ENCODE results near the gene WDTC1. TPM values are rescaled to one million over a fixed set of nuclear protein-coding genes. Genes with fewer than 3 reads are reported as not detected.

Gene WDTC1
- total RNA-seq, 4 donors from 2014 or later = 24.8 to 38.1 (median 27.1) TPM

GRCh38 chr1:27297903-27298302 is 63.5 kb downstream of the WDTC1 start:
- TF ChIP-seq CTCF (IDR thresholded peaks at IDR 0.05) = no peak
- ATAC-seq (ENCODE audit: low FRiP score) (no peak), DNase-seq (ENCODE audit: low spot score) (no peak)

GRCh38 chr1:27298632-27299384 is 64.4 kb downstream of the WDTC1 start:
- no peak for TF ChIP-seq CTCF (IDR thresholded peaks at IDR 0.05)
- DNase-seq (ENCODE audit: low spot score) (no peak), ATAC-seq (ENCODE audit: low FRiP score) (no peak)

- TF ChIP-seq CTCF (IDR thresholded peaks at IDR 0.05) = no peak
- DNase-seq (ENCODE audit: low spot score) (peak; percentile 30), ATAC-seq (ENCODE audit: low FRiP score) (peak; percentile 28)
Measured at GRCh38 chr1:27299385-27300271, 65.2 kb downstream of the WDTC1 start.

GRCh38 chr1:27300341-27301051 is 66.1 kb downstream of the WDTC1 start:
- peak in 2 of 3 donors; percentile 85 to 97 for TF ChIP-seq CTCF (IDR thresholded peaks at IDR 0.05)
- ATAC-seq (ENCODE audit: low FRiP score) (peak; percentile 77), DNase-seq (ENCODE audit: low spot score) (peak; percentile 54)

- ATAC-seq (ENCODE audit: low FRiP score) (no peak), DNase-seq (ENCODE audit: low spot score) (no peak)
- TF ChIP-seq CTCF (IDR thresholded peaks at IDR 0.05) = no peak
Measured at GRCh38 chr1:27301052-27301422, 66.6 kb downstream of the WDTC1 start.

- no peak for ATAC-seq (ENCODE audit: low FRiP score)
- no peak for DNase-seq (ENCODE audit: low spot score)
- TF ChIP-seq CTCF (IDR thresholded peaks at IDR 0.05) = no peak
Measured at GRCh38 chr1:27301582-27302199, 67.3 kb downstream of the WDTC1 start.
